Endodermal cell (in vitro differentiated cells): ENCODE results near the gene BAZ1B. TPM values are rescaled to one million over a fixed set of nuclear protein-coding genes. Genes with fewer than 3 reads are reported as not detected.
"Not testable (repeated sequence)": the region's sequence is repeated elsewhere in the genome, so short reads cannot be mapped to it uniquely, and the experiment has no call there.

ENCODE experiments used
- DNase-seq: peaks from one replicate; pipeline ENCODE4 v3.0.0-alpha.2; 2017
- H3K27ac ChIP-seq: 2 replicates; pipeline ENCODE4 v1.5.1; 2013; ENCODE audit warnings: mild to moderate bottlenecking, low read depth, low read length, moderate library complexity
- H3K27me3 ChIP-seq: 2 replicates; pipeline ENCODE4 v1.6.1; 2013; ENCODE audit warnings: mild to moderate bottlenecking, low read length, moderate library complexity; ENCODE audit not compliant: insufficient read depth, control insufficient read depth, poor library complexity, severe bottlenecking
- H3K36me3 ChIP-seq: 2 replicates; pipeline ENCODE4 v1.7.0; 2013; ENCODE audit warnings: mild to moderate bottlenecking, low read length, moderate library complexity; ENCODE audit not compliant: control insufficient read depth, insufficient read depth
- H3K4me1 ChIP-seq: one replicate; pipeline ENCODE4 v1.7.0; 2013; ENCODE audit warnings: low read length; ENCODE audit not compliant: control insufficient read depth, insufficient read depth
- H3K4me3 ChIP-seq: 2 replicates; pipeline ENCODE4 v1.5.1; 2013; ENCODE audit warnings: mild to moderate bottlenecking, low read length, moderate library complexity
- H3K9ac ChIP-seq: 2 replicates; pipeline ENCODE4 v1.6.1; 2013; ENCODE audit warnings: mild to moderate bottlenecking, low read length, moderate library complexity; ENCODE audit not compliant: poor library complexity, severe bottlenecking; ENCODE audit errors: extremely low read depth
- H3K9me3 ChIP-seq: 2 replicates; pipeline ENCODE4 v1.6.1; 2013; ENCODE audit warnings: mild to moderate bottlenecking, low read length, moderate library complexity; ENCODE audit not compliant: control insufficient read depth
- H3K27ac Mint-ChIP-seq: 2 replicates; pipeline ENCODE4 v1.8.0; 2020; ENCODE audit warnings: mixed read lengths
- H3K27me3 Mint-ChIP-seq: 2 replicates; pipeline ENCODE4 v1.8.0; 2021; ENCODE audit warnings: mild to moderate bottlenecking, mixed read lengths; ENCODE audit not compliant: insufficient read depth
- H3K36me3 Mint-ChIP-seq: 2 replicates; pipeline ENCODE4 v1.8.0; 2020; ENCODE audit warnings: low read depth, mixed read lengths
- H3K4me1 Mint-ChIP-seq: 2 replicates; pipeline ENCODE4 v1.8.0; 2020; ENCODE audit warnings: mixed read lengths
- H3K4me3 Mint-ChIP-seq: 2 replicates; pipeline ENCODE4 v1.8.0; 2020; ENCODE audit warnings: mild to moderate bottlenecking, moderate library complexity, mixed read lengths
- H3K9me3 Mint-ChIP-seq: 2 replicates; pipeline ENCODE4 v1.8.0; 2020; ENCODE audit warnings: mild to moderate bottlenecking, mixed read lengths
- WGBS, 2 experiments: methylation state at CpG; one replicate each; pipeline versions ENCODE4 v1.1.5 to v1.1.7; 2013; ENCODE audit warnings: missing lambda C conversion rate in 2 of 2, mixed read lengths in 1 of 2; ENCODE audit not compliant: insufficient coverage in 1 of 2, insufficient read length in 1 of 2; 5-methylcytosine and 5-hydroxymethylcytosine counted together
- total RNA-seq, 2 donors: library from RNA; stranded (reverse); fragmentation: NEBNext Ultra II Directional in 1 of 2; extraction: Animal tissue kit (Norgen Biotek cat#: 25700) in 1 of 2; gene quantifications; 2 replicates in 1 of 2; 3 replicates in 1 of 2; pipeline ENCODE4 v1.2.1, GENCODE V29; 2021
- TF ChIP-seq, protein P1 (sequence below): fragments of 200-600 bp; sonication (generic); conservative IDR thresholded peaks from 2 replicates; pipeline ENCODE4 v1.5.0; 2021; ENCODE audit warnings: antibody characterized with exemption, mild to moderate bottlenecking

Gene BAZ1B
- total RNA-seq, 2 donors from 2014 or later: 66.4 to 72.1 TPM

DNA sequence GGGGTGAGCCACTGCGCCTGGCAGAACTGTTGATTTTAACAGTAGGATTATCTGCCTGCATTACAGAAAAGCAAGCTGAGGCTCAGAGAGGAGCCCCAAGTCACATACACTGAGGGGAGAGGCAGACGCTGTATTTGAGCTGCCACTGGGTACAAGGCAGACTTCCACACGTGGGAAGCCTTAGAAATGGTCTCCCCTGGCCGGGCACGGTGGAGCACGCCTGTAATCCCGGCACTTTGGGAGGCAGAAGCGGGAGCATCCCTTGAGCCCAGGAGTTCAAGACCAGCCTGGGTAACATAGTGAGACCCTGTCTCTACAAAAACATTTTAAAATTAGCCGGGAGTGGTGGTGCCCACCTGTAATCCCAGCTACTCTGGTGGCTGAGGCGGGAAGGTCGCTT is 89.4 kb downstream of the BAZ1B start:
- H3K36me3 ChIP-seq: no peaks in the 10 kb centered on the region
- Mint-ChIP-seq H3K9me3 (peaks cover 6% of the 10 kb centered on the region), H3K27ac (no peak overlapping the region), H3K36me3 (no peaks in the 10 kb centered on the region), H3K4me3 (no peak overlapping the region), H3K4me1 (no peaks in the 10 kb centered on the region), H3K27me3 (peaks cover 24% of the 10 kb centered on the region)
- H3K27me3 ChIP-seq: peaks cover 4% of the 10 kb centered on the region
- no peak for DNase-seq
- no peaks in the 10 kb centered on the region for H3K4me1 ChIP-seq
- H3K27ac ChIP-seq: no peak overlapping the region
- H3K9me3 ChIP-seq: no peaks in the 10 kb centered on the region
- TF ChIP-seq, protein P1, sequence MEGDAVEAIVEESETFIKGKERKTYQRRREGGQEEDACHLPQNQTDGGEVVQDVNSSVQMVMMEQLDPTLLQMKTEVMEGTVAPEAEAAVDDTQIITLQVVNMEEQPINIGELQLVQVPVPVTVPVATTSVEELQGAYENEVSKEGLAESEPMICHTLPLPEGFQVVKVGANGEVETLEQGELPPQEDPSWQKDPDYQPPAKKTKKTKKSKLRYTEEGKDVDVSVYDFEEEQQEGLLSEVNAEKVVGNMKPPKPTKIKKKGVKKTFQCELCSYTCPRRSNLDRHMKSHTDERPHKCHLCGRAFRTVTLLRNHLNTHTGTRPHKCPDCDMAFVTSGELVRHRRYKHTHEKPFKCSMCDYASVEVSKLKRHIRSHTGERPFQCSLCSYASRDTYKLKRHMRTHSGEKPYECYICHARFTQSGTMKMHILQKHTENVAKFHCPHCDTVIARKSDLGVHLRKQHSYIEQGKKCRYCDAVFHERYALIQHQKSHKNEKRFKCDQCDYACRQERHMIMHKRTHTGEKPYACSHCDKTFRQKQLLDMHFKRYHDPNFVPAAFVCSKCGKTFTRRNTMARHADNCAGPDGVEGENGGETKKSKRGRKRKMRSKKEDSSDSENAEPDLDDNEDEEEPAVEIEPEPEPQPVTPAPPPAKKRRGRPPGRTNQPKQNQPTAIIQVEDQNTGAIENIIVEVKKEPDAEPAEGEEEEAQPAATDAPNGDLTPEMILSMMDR: no peak
- no peak overlapping the region for H3K4me3 ChIP-seq
- no peak overlapping the region for H3K9ac ChIP-seq
- WGBS, 2 experiments: 92 to 95% methylated on average over 11 of the region's 11 CpGs

DNA sequence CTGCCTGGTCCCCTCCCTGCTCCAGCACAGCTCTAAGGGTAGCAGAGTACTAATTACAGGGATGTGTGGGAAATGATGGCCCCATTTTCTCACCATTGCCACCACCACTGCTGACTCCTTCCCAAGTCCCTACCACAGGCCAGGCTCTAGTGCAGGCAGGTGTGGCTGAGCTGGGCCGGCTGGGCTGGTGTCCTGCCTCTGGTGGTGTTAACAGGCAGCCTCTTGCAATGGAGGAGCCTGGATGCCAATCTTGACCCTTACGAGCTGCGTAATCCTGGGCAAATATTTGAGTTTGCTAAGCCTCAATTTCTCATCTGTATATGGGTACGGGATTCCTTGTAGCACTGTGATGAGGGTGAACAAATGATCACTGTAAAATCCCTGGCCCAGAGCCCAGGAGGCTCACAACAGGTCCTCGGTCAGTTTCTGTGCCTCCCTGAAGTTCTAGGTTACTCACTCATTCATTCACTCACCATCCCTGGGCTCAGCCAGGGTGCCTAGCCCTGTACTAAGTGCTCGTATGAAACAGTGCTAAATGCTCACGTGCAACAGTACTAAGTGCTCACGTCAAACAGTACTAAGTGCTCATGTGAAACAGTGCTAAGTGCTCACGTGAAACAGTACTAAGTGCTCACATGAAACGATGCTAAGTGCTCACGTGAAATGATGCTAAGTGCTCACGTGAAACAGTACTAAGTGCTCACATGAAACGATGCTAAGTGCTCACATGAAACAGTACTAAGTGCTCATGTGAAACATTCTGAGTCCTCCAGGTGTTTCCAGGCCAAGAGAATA is 90.9 kb downstream of the BAZ1B start:
- no peaks in the 10 kb centered on the region for H3K4me1 ChIP-seq
- no peak overlapping the region for H3K4me3 Mint-ChIP-seq
- peaks cover 4% of the 10 kb centered on the region for H3K27me3 ChIP-seq
- H3K4me3 ChIP-seq: no peak overlapping the region
- H3K36me3 Mint-ChIP-seq: no peaks in the 10 kb centered on the region
- no peaks in the 10 kb centered on the region for H3K36me3 ChIP-seq
- no peak overlapping the region for H3K27ac ChIP-seq
- 88 to 92% methylated on average over 13 of the region's 13 CpGs for WGBS, 2 experiments
- no peak overlapping the region for H3K9ac ChIP-seq
- H3K9me3 Mint-ChIP-seq: peaks cover 6% of the 10 kb centered on the region
- DNase-seq: peak; percentile 64
- no peak overlapping the region for H3K27ac Mint-ChIP-seq
- H3K27me3 Mint-ChIP-seq: peaks cover 24% of the 10 kb centered on the region
- TF ChIP-seq, protein P1: peak; percentile 22
- no peaks in the 10 kb centered on the region for H3K9me3 ChIP-seq
- H3K4me1 Mint-ChIP-seq: no peaks in the 10 kb centered on the region

DNA sequence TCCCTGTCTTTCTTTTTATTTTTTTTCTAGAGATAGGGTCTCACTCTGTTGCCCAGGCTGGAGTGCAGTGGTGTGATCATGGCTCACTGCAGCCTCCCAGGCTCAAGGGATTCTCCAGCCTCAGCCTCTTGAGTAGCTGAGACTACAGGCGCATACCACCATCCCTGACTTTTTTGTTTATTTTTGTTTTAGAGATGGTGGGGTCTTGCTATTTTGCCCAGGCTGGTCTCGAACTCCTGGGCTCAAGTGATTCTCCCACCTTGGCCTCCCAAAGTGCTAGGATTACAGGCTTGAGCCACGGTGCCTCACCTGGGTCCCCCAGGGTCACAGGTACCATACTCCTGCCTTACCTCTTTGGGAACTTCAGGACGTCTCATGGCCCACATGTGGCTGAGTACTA is 91.6 kb downstream of the BAZ1B start:
- DNase-seq, H3K4me3 ChIP-seq, H3K9ac ChIP-seq, H3K4me1 Mint-ChIP-seq, H3K9me3 ChIP-seq, H3K4me3 Mint-ChIP-seq, H3K36me3 Mint-ChIP-seq, H3K4me1 ChIP-seq, H3K27me3 ChIP-seq, H3K9me3 Mint-ChIP-seq, H3K27ac ChIP-seq, H3K27ac Mint-ChIP-seq, H3K36me3 ChIP-seq: not testable (repeated sequence)
- peaks cover 20% of the 10 kb centered on the region for H3K27me3 Mint-ChIP-seq
- 86 to 94% methylated on average over 3 to 4 of the region's 4 CpGs for WGBS, 2 experiments
